Ramos (cell line): Measurements from ENCODE around the gene MPLKIP.
"Not testable (repeated sequence)": the region's sequence is repeated elsewhere in the genome, so short reads cannot be mapped to it uniquely, and the experiment has no call there.

Source experiments
- in situ Hi-C: fragments of 300-500 bp; cut with MboI; formaldehyde crosslinking; loops from one replicate; pipeline ENCODE4 v1.14.3; 2022; ENCODE audit warnings: low sequenced_read_pairs; ENCODE audit not compliant: unreplicated experiment

The MPLKIP gene

DNA sequence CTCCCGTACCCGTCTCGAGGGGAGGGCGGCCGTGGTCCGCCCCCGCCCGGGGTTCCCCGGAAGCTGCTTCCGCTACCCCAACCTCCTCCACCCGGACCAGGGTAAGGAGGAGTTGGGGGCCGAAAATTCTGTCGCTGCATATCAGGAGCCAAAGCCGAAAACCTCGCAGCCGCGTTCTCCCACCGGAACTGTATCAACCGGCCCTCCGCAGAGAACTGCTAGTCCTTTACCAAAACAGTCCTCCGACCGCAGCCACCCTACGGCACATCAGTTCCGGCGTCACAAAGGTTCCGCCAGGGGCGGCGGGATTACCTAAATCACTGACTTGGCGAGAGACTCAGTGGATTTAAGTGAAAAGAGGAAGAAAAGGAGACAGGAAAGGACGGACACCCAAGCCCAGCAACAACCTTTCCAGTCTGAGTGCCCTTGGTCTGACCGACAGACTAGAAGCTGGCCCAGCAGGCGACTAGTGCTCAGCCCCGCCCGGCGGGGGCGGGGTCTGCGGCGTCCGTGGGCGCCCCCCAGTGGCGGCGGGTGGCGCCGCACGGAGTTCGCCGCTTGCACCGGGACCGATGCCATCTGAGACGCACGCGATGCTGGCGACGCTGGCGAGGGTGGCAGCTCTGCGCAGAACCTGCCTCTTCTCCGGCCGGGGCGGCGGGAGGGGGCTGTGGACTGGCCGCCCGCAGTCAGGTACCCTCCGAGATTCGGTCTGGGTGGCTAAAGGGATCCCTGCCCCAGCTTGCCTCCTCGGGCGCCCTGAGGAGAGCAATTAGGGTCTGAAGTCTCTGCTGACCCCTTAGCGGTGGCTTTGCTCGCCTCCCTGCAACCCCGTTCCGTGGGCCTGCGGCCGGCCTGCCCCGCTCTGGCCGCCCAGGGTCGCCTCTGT, at the start of gene MPLKIP, which contains the start of gene SUGCT:
TSS of gene MPLKIP (minus strand) at position 195 of the 889 bp plus-strand sequence. CDS start at position 140, 55 bp downstream.
TSS of gene SUGCT (plus strand) at position 578 of the 889 bp plus-strand sequence.
- in situ Hi-C loops, result no loop called here

GRCh38 chr7:40182452-40182851, 48.0 kb upstream of the MPLKIP start:
- in situ Hi-C loops, result no loop called here

DNA sequence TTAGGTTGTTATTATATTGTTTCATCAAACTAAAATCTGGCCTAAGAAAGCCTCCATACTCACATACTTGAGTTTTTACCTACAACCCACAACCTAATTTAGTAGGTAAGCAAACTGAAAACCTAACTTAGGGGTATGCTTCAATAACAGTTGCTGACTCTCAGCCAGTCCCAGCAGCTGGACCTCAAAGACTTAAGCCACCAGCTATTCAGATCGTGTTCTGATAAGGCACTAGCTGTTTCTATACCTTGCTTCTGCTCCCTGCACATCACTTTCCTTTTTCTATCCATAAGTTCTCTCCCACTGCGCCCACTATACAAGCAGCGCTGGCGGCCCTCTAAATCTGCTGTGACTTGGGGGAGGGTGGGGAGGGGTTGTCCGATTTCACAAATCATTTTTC, 42.6 kb upstream of the MPLKIP start:
- in situ Hi-C loops, result no loop called here

DNA sequence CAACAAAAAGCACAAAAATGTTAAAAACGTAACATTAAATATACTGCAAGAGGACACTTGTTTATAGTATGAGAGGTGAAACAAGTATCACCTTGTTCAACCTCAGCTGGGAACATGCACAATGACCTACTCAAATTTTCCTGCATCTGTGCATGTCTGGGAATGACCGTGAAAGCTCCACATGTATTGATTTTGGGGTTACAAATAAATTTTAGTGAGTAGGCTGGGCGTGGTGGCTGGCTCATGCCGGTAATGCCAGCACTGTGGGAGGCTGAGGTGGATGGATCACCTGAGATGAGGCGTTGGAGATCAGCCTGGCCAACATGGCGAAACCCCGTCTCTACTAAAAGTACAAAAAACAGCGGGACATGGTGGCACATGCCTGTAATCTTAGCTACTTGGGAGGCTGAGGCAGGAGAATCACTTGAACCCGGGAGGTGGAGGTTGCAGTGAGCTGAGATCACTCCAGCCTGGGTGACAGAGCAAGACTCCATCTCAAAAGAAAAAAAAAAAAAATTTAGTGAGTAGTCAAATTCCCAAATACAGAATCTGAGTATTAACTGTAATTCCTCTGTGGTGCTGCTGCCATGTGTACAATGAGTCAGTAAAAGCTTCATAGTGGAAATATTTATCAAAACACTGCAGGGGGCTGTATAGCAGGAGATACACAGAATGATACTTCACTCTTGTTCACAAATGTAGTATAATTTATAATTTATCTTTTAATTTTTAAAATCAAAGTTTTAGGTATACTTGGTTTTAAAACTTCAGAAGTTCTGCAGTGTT, 41.5 kb upstream of the MPLKIP start:
- in situ Hi-C loops, result no loop called here

- in situ Hi-C loops, result not testable (repeated sequence)
These were observed 40.8 kb upstream of the MPLKIP start for GRCh38 chr7:40175256-40175655.

GRCh38 chr7:40173121-40173520, 38.7 kb upstream of the MPLKIP start:
- in situ Hi-C loops, result not testable (repeated sequence)

DNA sequence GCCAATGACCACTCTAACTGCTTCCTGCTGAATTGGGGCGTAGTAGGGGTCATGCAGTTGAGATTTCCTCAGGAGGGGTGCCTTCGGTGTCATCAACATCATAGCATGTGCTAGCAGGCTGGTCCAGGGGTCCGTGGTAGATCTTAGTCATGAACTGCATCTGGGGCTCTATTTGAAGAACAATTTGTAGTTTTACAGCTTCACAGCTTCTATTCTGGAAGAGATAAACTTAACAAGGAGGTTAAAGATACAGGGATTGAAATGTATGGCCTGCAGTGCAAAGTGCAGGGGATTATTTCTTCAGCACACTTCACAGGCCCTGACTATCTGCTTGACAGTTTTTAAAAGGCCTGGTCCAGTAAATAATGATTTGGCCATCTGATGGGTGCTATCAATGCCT, 33.8 kb upstream of the MPLKIP start:
- in situ Hi-C loops, result not testable (repeated sequence)

GRCh38 chr7:40167291-40167690, 32.9 kb upstream of the MPLKIP start:
- in situ Hi-C loops, result no loop called here

DNA sequence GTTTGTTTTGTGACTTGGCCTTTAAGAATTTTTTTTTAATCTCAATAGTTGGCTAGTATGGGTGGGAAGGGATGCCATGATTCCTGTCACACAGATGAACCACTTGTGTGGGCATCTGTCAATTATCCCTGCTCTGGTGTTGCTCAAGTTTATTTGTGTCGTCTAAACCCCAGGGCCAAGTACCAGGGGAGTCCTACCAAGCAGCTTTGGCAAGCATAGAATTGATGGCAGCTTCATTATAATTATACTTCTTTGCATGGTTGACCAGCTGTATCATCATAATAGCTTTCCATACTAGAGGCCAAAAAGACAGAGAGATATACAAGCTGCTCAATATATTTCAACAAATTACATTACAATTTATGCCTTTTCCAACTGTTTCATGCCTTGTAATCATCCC, 30.8 kb upstream of the MPLKIP start:
- in situ Hi-C loops, result no loop called here

GRCh38 chr7:40162516-40162915, 28.1 kb upstream of the MPLKIP start:
- in situ Hi-C loops, result no loop called here

DNA sequence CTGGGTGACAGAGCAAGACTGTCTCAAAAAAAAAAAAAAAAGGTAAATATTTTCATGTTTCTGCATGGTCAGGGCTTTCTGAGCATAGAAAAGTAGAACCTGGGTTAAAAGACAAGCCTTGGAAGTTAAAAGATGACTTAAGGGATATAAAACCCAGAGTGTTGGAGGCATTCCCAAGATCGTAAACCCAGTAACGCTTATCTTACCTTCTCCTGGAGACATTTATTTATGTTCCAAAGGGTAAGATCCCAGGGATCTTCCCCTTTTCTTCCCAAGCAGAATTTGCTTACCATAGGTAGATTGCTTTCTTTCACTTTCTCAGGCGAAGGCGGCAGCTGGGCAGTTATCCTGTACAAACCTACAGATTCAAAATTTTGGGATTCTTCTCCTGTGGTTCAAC, 22.6 kb upstream of the MPLKIP start:
- in situ Hi-C loops, result no loop called here

- in situ Hi-C loops, result no loop called here
These were observed 17.1 kb upstream of the MPLKIP start for GRCh38 chr7:40151504-40151903.

- in situ Hi-C loops, result no loop called here
These were observed 14.2 kb upstream of the MPLKIP start for GRCh38 chr7:40148671-40149070.

- in situ Hi-C loops, result not testable (repeated sequence)
These were observed 13.8 kb upstream of the MPLKIP start for GRCh38 chr7:40148247-40148580.

- in situ Hi-C loops, result no loop called here
These were observed 13.2 kb upstream of the MPLKIP start for GRCh38 chr7:40147371-40148246.

- in situ Hi-C loops, result not testable (repeated sequence)
These were observed 11.2 kb upstream of the MPLKIP start for GRCh38 chr7:40145596-40146130.

- in situ Hi-C loops, result not testable (repeated sequence)
These were observed 7.5 kb upstream of the MPLKIP start for GRCh38 chr7:40141916-40142315.

DNA sequence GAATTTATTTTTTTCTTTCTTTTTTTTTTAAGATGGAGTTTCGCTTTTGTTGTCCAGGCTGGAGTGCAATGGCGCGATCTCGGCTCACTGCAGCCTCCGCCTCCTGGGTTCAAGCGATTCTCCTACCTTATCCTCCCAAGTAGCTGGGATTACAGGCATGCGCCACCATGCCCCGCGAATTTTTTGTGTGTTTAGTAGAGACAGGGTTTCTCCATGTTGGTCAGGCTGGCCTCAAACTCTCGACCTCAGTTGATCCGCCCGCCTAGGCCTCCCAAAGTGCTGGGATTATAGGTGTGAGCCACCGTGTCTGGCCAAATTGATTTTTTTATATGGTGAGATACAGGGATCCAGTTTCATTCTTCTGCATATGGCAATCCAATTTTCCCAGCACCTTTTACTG, 5.5 kb upstream of the MPLKIP start:
- in situ Hi-C loops, result not testable (repeated sequence)

- in situ Hi-C loops, result no loop called here
These were observed 4.6 kb upstream of the MPLKIP start for GRCh38 chr7:40138973-40139372.

DNA sequence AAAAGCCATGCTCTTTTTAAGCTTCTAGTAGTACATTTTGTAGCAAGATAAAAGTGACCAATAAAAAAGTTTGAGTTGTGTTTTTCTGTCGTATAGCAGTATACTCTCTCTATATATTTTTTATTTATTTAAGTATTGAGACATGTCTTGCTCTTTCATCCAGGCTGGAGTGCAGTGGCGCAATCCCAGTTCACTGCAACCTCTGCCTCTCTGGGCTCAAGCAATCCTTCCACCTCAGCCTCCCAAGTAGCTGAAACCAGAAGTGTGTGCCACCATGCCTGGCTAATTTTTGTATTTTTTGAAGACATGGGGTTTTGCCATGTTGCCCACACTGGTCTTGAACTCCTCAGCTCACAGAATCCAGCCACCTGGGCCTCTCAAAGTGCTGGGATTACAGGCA, 3.1 kb upstream of the MPLKIP start:
- in situ Hi-C loops, result no loop called here
